NCI-H748 treated with DMSO at 0.1 percent for 48 hours (cell line): ENCODE data around the gene CHST15.

Source experiments
- DNase-seq: peaks from one replicate; lab custom pipeline; 2025; lab: John Stamatoyannopoulos, UW

CHST15 gene

GRCh38 chr10:123964953-123965352 lies 128.4 kb downstream of the CHST15 start:
- DNase-seq = no peak

GRCh38 chr10:123962756-123963530 lies 130.5 kb downstream of the CHST15 start:
- no peak for DNase-seq

- no peak for DNase-seq
Measured at GRCh38 chr10:123958241-123958640, 135.2 kb downstream of the CHST15 start.
